Panc1 (cell line): Measurements from ENCODE around the gene RBBP4. TPM values are rescaled to one million over a fixed set of nuclear protein-coding genes. Genes with fewer than 3 reads are reported as not detected.

ENCODE experiments used
- ATAC-seq: fragments of 200-7000 bp; cut with Tn5 transposase; 2 replicates; pipeline ENCODE4 v1.9.1; 2020; ENCODE audit warnings: mild to moderate bottlenecking, moderate library complexity
- BruUV-seq: library from RNA; stranded (reverse); fragments of 400-500 nt; replicated peaks from 2 replicates; lab custom pipeline; 2021; lab: Mats Ljungman, UMichigan
- CTCF ChIA-PET: fragments of 300-600 bp; sonication (Branson Sonifier 250); formaldehyde crosslinking; loops from one replicate; lab custom pipeline; 2022; ENCODE audit warnings: antibody characterized with exemption; lab: Charles Lee
- POLR2A ChIA-PET: fragments of 300-600 bp; sonication (Branson Sonifier 250); formaldehyde crosslinking; loops from one replicate; lab custom pipeline; 2022; ENCODE audit warnings: antibody characterized with exemption; lab: Charles Lee
- DNase-seq: peaks from one replicate; pipeline ENCODE4 v3.0.0-alpha.2; 2010; ENCODE audit warnings: low read depth, low spot score
- H3K27ac ChIP-seq: 2 replicates; pipeline ENCODE4 v1.5.1; 2011; ENCODE audit warnings: mild to moderate bottlenecking, low read length, inconsistent platforms
- H3K27me3 ChIP-seq: fragments of 200-500 bp; sonication (Bioruptor generic); 2 replicates; pipeline ENCODE4 v1.6.0; 2014; ENCODE audit warnings: low read length, inconsistent platforms; ENCODE audit not compliant: control insufficient read depth, insufficient read depth
- H3K36me3 ChIP-seq: fragments of 200-500 bp; sonication (Bioruptor generic); 2 replicates; pipeline ENCODE4 v1.5.1; 2014; ENCODE audit warnings: inconsistent platforms, mild to moderate bottlenecking, low read length, moderate library complexity; ENCODE audit not compliant: control insufficient read depth, insufficient read depth
- H3K4me1 ChIP-seq: 2 replicates; pipeline ENCODE4 v1.5.1; 2011; ENCODE audit warnings: inconsistent platforms, mild to moderate bottlenecking, low read length, moderate library complexity; ENCODE audit not compliant: control insufficient read depth, insufficient read depth
- H3K4me3 ChIP-seq, 2 experiments: 2 replicates each; pipeline ENCODE4 v1.5.1; 2011 to 2012; ENCODE audit warnings: low read depth in 2 of 2, low read length in 2 of 2, mild to moderate bottlenecking in 2 of 2, inconsistent platforms in 1 of 2, moderate library complexity in 1 of 2
- H3K9me3 ChIP-seq: fragments of 200-500 bp; sonication (Bioruptor generic); 2 replicates; pipeline ENCODE4 v1.5.1; 2014; ENCODE audit warnings: low read depth, mild to moderate bottlenecking, inconsistent platforms, low read length, moderate library complexity; ENCODE audit not compliant: control insufficient read depth, insufficient read depth
- POLR2AphosphoS5 ChIP-seq: IDR thresholded peaks from 2 replicates; pipeline ENCODE4 v1.6.1; 2012; ENCODE audit warnings: mild to moderate bottlenecking, low read depth, low read length, moderate library complexity
- SIN3A ChIP-seq: IDR thresholded peaks from 2 replicates; pipeline ENCODE4 v1.6.1; 2012; ENCODE audit warnings: low read depth, mild to moderate bottlenecking, low read length, moderate library complexity, borderline replicate concordance; ENCODE audit not compliant: insufficient read depth
- TCF7L2 ChIP-seq: IDR thresholded peaks from 2 replicates; pipeline ENCODE4 v1.6.1; 2011; ENCODE audit warnings: mild to moderate bottlenecking, low read depth, low read length, inconsistent platforms
- in situ Hi-C: cut with HindIII; loops from 2 replicates; pipeline ENCODE4 v1.10.0; 2016; ENCODE audit warnings: low sequenced_read_pairs, low pct_unique_long_range_greater_than_20kb
- intact Hi-C: fragments of 100-400 bp; cut with micrococcal nuclease; formaldehyde crosslinking; loops from one replicate; pipeline ENCODE4 v1.10.0; 2022; ENCODE audit not compliant: unreplicated experiment
- total RNA-seq: library from RNA; stranded (reverse); gene quantifications from one replicate; pipeline ENCODE4 v1.2.1, GENCODE V29; 2021; ENCODE audit not compliant: unreplicated experiment
- TF ChIP-seq, protein P1 (sequence below): fragments of 450-650 bp; IDR thresholded peaks from 2 replicates; pipeline ENCODE4 v1.5.1; 2017; ENCODE audit warnings: mild to moderate bottlenecking
- TF ChIP-seq, protein P2 (sequence below), 2 experiments: IDR thresholded peaks; 2 replicates each; pipeline ENCODE4 v1.6.1; 2011 to 2012; ENCODE audit warnings: low read depth in 2 of 2, control low read depth in 1 of 2, low read length in 1 of 2, mild to moderate bottlenecking in 1 of 2, moderate library complexity in 1 of 2; ENCODE audit not compliant: insufficient read depth in 1 of 2

The RBBP4 gene
- total RNA-seq, 1 experiment from 2014 or later: 376 TPM

DNA sequence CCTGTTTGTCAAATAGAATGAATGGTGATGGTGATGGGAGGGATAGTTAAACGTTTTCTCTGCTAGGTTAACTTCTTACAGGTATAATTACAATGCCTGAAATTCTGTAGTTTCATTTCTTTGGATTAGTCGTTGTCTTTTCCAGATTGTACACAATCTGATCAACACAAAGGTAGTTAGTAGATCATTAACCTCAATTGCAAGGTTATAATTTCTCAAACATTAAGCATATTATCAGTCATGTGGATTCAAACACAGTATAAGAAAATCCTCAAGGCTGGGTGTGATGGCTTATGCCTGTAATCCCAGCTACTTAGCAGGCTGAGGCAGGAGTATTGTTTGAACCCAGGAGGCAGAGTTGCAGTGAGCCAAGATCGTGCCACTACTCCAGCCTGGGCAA lies 31.0 kb downstream of the RBBP4 start:
- POLR2A ChIA-PET: no interaction called here

DNA sequence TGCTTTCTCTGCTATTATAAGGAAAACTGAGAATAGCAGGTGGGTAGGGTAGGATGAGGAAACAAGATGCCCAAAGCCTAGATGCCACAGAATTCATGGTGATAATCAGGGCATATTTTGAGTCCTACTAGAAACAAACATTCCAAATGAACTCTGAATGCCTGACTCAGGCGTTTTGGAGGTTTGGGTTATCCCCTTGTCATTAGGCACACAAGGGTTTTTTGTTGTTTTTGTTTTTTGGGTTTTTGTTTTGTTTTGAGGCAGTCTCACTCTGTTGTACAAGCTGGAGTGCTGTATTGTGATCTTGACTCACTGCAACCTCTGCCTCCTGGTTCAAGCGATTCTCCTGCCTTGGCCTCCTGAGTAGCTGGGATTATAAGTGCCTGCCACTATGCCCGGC lies 32.4 kb downstream of the RBBP4 start:
- in situ Hi-C loops: no loop called here
- TF ChIP-seq TCF7L2: no peak
- TF ChIP-seq POLR2AphosphoS5: peak; percentile 48; the same call in 1 of the 2 replicates
- intact Hi-C loops: no loop called here

More for the DNA sequence above, 31.0 kb downstream of the RBBP4 start:
- DNase-seq: no peak
- TF ChIP-seq, protein P1, sequence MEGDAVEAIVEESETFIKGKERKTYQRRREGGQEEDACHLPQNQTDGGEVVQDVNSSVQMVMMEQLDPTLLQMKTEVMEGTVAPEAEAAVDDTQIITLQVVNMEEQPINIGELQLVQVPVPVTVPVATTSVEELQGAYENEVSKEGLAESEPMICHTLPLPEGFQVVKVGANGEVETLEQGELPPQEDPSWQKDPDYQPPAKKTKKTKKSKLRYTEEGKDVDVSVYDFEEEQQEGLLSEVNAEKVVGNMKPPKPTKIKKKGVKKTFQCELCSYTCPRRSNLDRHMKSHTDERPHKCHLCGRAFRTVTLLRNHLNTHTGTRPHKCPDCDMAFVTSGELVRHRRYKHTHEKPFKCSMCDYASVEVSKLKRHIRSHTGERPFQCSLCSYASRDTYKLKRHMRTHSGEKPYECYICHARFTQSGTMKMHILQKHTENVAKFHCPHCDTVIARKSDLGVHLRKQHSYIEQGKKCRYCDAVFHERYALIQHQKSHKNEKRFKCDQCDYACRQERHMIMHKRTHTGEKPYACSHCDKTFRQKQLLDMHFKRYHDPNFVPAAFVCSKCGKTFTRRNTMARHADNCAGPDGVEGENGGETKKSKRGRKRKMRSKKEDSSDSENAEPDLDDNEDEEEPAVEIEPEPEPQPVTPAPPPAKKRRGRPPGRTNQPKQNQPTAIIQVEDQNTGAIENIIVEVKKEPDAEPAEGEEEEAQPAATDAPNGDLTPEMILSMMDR: no peak
- TF ChIP-seq, protein P2, sequence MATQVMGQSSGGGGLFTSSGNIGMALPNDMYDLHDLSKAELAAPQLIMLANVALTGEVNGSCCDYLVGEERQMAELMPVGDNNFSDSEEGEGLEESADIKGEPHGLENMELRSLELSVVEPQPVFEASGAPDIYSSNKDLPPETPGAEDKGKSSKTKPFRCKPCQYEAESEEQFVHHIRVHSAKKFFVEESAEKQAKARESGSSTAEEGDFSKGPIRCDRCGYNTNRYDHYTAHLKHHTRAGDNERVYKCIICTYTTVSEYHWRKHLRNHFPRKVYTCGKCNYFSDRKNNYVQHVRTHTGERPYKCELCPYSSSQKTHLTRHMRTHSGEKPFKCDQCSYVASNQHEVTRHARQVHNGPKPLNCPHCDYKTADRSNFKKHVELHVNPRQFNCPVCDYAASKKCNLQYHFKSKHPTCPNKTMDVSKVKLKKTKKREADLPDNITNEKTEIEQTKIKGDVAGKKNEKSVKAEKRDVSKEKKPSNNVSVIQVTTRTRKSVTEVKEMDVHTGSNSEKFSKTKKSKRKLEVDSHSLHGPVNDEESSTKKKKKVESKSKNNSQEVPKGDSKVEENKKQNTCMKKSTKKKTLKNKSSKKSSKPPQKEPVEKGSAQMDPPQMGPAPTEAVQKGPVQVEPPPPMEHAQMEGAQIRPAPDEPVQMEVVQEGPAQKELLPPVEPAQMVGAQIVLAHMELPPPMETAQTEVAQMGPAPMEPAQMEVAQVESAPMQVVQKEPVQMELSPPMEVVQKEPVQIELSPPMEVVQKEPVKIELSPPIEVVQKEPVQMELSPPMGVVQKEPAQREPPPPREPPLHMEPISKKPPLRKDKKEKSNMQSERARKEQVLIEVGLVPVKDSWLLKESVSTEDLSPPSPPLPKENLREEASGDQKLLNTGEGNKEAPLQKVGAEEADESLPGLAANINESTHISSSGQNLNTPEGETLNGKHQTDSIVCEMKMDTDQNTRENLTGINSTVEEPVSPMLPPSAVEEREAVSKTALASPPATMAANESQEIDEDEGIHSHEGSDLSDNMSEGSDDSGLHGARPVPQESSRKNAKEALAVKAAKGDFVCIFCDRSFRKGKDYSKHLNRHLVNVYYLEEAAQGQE (IDR thresholded peaks at IDR 0.05; ENCODE audit: insufficient read depth in 1 of 2, low read depth in 2 of 2, low read length in 1 of 2): no peak
- no peak for TF ChIP-seq SIN3A
- no peak for TF ChIP-seq POLR2AphosphoS5
- no peak for TF ChIP-seq TCF7L2
- CTCF ChIA-PET: no interaction called here
- H3K4me3 ChIP-seq: no peak overlapping the region
- H3K4me1 ChIP-seq: no peaks in the 10 kb centered on the region
- no peak overlapping the region for H3K27ac ChIP-seq
- BruUV-seq: TSS peak; percentile 13
- intact Hi-C loops: no loop called here
- in situ Hi-C loops: no loop called here
- no peaks in the 10 kb centered on the region for H3K27me3 ChIP-seq
- ATAC-seq: no peak
- H3K9me3 ChIP-seq: no peaks in the 10 kb centered on the region
- peaks cover 51% of the 10 kb centered on the region for H3K36me3 ChIP-seq

DNA sequence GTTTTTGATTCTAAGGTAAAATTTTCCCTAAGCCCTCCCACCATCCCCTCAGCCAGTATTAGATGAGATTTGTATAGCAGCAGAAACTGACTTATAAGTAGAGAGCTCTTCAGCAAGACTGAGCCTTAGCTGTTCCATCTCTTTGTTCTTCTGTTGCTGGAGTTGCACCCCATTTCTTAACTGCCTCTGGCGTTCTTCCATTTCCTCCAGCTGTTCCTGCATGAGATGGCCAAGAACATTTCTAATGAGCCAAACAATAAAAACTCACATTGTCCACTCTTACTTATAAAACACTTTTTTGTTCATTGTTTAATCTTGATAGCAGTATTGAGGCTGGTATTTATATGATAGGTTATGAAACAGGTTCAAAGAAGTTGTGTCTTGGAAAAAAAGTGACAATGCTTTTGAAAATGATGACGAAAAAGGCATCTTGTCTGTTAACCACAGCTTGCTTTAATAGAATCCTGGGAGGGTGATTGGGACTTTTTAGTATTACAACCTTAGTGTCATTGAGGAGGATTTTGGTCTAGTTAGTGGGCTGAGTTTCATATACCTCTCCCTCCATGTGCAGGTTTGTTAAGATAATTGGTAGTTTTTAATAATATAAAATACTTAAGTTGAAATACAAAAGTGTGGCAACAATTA lies 33.3 kb downstream of the RBBP4 start:
- Histone ChIP-seq H3K36me3 (peaks cover 40% of the 10 kb centered on the region), H3K9me3 (no peaks in the 10 kb centered on the region), H3K27me3 (no peaks in the 10 kb centered on the region), H3K4me3 (no peak overlapping the region), H3K27ac (no peak overlapping the region), H3K4me1 (no peaks in the 10 kb centered on the region)
- intact Hi-C loops (no loop called here), in situ Hi-C loops (no loop called here)
- TF ChIP-seq POLR2AphosphoS5: no peak
- TF ChIP-seq, protein P2 (IDR thresholded peaks at IDR 0.05; ENCODE audit: insufficient read depth in 1 of 2, low read depth in 2 of 2, low read length in 1 of 2): no peak
- TF ChIP-seq SIN3A: no peak
- no peak for TF ChIP-seq TCF7L2
- TF ChIP-seq, protein P1: no peak
- ChIA-PET POLR2A (interaction anchor here (0.8 kb wide), 1 partner anchor 8 kb away, joined by 9 read pairs; no protein-coding TSS in a partner anchor), CTCF (no interaction called here)
- TSS peak; percentile 0 for BruUV-seq
- DNase-seq (no peak), ATAC-seq (no peak)

More for the DNA sequence above, 32.4 kb downstream of the RBBP4 start:
- POLR2A ChIA-PET: no interaction called here
- CTCF ChIA-PET: no interaction called here
- Histone ChIP-seq H3K36me3 (peaks cover 41% of the 10 kb centered on the region), H3K9me3 (no peaks in the 10 kb centered on the region), H3K4me3 (no peak overlapping the region), H3K27ac (no peak overlapping the region), H3K27me3 (no peaks in the 10 kb centered on the region), H3K4me1 (no peaks in the 10 kb centered on the region)
- no TSS peak for BruUV-seq
- DNase-seq (no peak), ATAC-seq (no peak)
